IMR-90 (cell line): ENCODE results near the gene SHISA2.

Experiments
- BHLHE40 ChIP-seq: fragments of 150-350 bp; IDR thresholded peaks from 2 replicates; pipeline ENCODE4 v1.6.1; 2016; ENCODE audit warnings: mild to moderate bottlenecking, low read depth, low read length
- CEBPB ChIP-seq: IDR thresholded peaks from 2 replicates; pipeline ENCODE4 v1.6.1; 2012; ENCODE audit warnings: low read depth, low read length, improper control_type of control experiment
- FOS ChIP-seq: fragments of 150-350 bp; IDR thresholded peaks from 2 replicates; pipeline ENCODE4 v1.6.1; 2016; ENCODE audit warnings: low read depth, low read length
- MAFK ChIP-seq: IDR thresholded peaks from 2 replicates; pipeline ENCODE4 v1.6.1; 2012; ENCODE audit warnings: low read depth, low read length, improper control_type of control experiment
- MXI1 ChIP-seq: IDR thresholded peaks from 2 replicates; pipeline ENCODE4 v1.6.1; 2012; ENCODE audit warnings: low read depth, mild to moderate bottlenecking, low read length, moderate library complexity, borderline replicate concordance
- POLR2A ChIP-seq: IDR thresholded peaks from 2 replicates; pipeline ENCODE4 v1.6.1; 2012; ENCODE audit warnings: mild to moderate bottlenecking, low read depth, low read length
- RAD21 ChIP-seq: IDR thresholded peaks from 2 replicates; pipeline ENCODE4 v1.6.1; 2012; ENCODE audit warnings: low read length, improper control_type of control experiment
- RCOR1 ChIP-seq: IDR thresholded peaks from 2 replicates; pipeline ENCODE4 v1.6.1; 2012; ENCODE audit warnings: mild to moderate bottlenecking, low read length, improper control_type of control experiment; ENCODE audit not compliant: insufficient replicate concordance
- RFX5 ChIP-seq: IDR thresholded peaks from 2 replicates; pipeline ENCODE4 v1.8.0; 2012; ENCODE audit warnings: low read depth, mild to moderate bottlenecking, low read length, moderate library complexity
- SMC3 ChIP-seq: fragments of 150-350 bp; IDR thresholded peaks from 2 replicates; pipeline ENCODE4 v1.6.1; 2016; ENCODE audit warnings: low read depth, mild to moderate bottlenecking, antibody characterized with exemption, low read length, moderate library complexity
- TF ChIP-seq, protein P1 (sequence below): conservative IDR thresholded peaks from 2 replicates; pipeline ENCODE4 v1.5.1; 2012; ENCODE audit warnings: mild to moderate bottlenecking, low read depth, low read length, improper control_type of control experiment
- TF ChIP-seq, protein P2 (sequence below): fragments of 150-350 bp; IDR thresholded peaks from 2 replicates; pipeline ENCODE4 v1.6.1; 2017; ENCODE audit warnings: mild to moderate bottlenecking, antibody characterized with exemption, low read length, low read depth
- TF ChIP-seq, protein P3 (sequence below): fragments of 150-350 bp; IDR thresholded peaks from 2 replicates; pipeline ENCODE4 v1.6.1; 2016; ENCODE audit warnings: low read depth, mild to moderate bottlenecking, low read length, moderate library complexity, borderline replicate concordance

DNA sequence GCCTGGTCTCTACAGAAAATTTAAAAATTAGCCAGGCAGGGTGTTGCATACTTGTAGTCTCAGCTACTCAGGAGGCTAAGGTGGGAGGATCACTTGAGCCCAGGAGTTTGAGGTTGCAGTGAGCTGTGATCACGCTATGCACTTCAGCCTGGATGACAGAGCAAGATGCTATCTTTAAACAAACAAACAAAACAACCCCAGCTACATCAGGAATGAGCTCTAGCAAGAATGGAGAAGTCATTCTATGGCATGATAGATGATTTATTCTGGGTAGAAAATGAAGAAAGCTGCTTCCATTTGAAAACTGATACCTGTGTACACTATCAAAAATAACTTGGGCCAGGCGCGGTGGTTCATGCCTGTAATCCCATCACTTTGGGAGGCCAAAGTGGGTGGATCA, 15.8 kb upstream of the SHISA2 start:
- no peak for TF ChIP-seq POLR2A
- no peak for TF ChIP-seq MAFK
- TF ChIP-seq, protein P1, sequence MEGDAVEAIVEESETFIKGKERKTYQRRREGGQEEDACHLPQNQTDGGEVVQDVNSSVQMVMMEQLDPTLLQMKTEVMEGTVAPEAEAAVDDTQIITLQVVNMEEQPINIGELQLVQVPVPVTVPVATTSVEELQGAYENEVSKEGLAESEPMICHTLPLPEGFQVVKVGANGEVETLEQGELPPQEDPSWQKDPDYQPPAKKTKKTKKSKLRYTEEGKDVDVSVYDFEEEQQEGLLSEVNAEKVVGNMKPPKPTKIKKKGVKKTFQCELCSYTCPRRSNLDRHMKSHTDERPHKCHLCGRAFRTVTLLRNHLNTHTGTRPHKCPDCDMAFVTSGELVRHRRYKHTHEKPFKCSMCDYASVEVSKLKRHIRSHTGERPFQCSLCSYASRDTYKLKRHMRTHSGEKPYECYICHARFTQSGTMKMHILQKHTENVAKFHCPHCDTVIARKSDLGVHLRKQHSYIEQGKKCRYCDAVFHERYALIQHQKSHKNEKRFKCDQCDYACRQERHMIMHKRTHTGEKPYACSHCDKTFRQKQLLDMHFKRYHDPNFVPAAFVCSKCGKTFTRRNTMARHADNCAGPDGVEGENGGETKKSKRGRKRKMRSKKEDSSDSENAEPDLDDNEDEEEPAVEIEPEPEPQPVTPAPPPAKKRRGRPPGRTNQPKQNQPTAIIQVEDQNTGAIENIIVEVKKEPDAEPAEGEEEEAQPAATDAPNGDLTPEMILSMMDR: no peak
- TF ChIP-seq RCOR1: no peak
- no peak for TF ChIP-seq RFX5
- TF ChIP-seq, protein P2, sequence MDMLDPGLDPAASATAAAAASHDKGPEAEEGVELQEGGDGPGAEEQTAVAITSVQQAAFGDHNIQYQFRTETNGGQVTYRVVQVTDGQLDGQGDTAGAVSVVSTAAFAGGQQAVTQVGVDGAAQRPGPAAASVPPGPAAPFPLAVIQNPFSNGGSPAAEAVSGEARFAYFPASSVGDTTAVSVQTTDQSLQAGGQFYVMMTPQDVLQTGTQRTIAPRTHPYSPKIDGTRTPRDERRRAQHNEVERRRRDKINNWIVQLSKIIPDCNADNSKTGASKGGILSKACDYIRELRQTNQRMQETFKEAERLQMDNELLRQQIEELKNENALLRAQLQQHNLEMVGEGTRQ: no peak
- no peak for TF ChIP-seq FOS
- no peak for TF ChIP-seq CEBPB
- no peak for TF ChIP-seq SMC3
- TF ChIP-seq BHLHE40: no peak
- no peak for TF ChIP-seq MXI1
- no peak for TF ChIP-seq RAD21
- TF ChIP-seq, protein P3, sequence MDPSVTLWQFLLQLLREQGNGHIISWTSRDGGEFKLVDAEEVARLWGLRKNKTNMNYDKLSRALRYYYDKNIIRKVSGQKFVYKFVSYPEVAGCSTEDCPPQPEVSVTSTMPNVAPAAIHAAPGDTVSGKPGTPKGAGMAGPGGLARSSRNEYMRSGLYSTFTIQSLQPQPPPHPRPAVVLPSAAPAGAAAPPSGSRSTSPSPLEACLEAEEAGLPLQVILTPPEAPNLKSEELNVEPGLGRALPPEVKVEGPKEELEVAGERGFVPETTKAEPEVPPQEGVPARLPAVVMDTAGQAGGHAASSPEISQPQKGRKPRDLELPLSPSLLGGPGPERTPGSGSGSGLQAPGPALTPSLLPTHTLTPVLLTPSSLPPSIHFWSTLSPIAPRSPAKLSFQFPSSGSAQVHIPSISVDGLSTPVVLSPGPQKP: no peak
